Measurements from ENCODE around the gene SERPINE1. TPM values are rescaled to one million over a fixed set of nuclear protein-coding genes. Genes with fewer than 3 reads are reported as not detected.

Gene SERPINE1
- total RNA-seq, 1 experiment from 2014 or later, result 42.4 TPM

GRCh38 chr7:101138213-101138870 lies 11.4 kb downstream of the SERPINE1 start:
- in situ Hi-C loops (cut with HindIII; ENCODE audit: low pct_unique_long_range_greater_than_20kb, low sequenced_read_pairs), result no loop called here
- peak; percentile 95 for DNase-seq (ENCODE audit: low read depth)

- DNase-seq (ENCODE audit: low read depth), result no peak
- in situ Hi-C loops (cut with HindIII; ENCODE audit: low pct_unique_long_range_greater_than_20kb, low sequenced_read_pairs), result no loop called here
Measured at GRCh38 chr7:101140339-101140699, 13.4 kb downstream of the SERPINE1 start.

- in situ Hi-C loops (cut with HindIII; ENCODE audit: low pct_unique_long_range_greater_than_20kb, low sequenced_read_pairs), result no loop called here
- DNase-seq (ENCODE audit: low read depth), result no peak
Measured at GRCh38 chr7:101140746-101141382, 14.0 kb downstream of the SERPINE1 start.

GRCh38 chr7:101151908-101152651 lies 25.2 kb downstream of the SERPINE1 start:
- in situ Hi-C loops (cut with HindIII; ENCODE audit: low pct_unique_long_range_greater_than_20kb, low sequenced_read_pairs), result no loop called here
- no peak for DNase-seq (ENCODE audit: low read depth)

GRCh38 chr7:101153969-101154692 lies 27.2 kb downstream of the SERPINE1 start, which contains the start of gene AP1S1:
Gene AP1S1 (plus strand): TSS chr7:101154476. CDS start chr7:101154515, 39 bp downstream.
- peak; percentile 99 for DNase-seq (ENCODE audit: low read depth)
- in situ Hi-C loops (cut with HindIII; ENCODE audit: low pct_unique_long_range_greater_than_20kb, low sequenced_read_pairs), result no loop called here

GRCh38 chr7:101154693-101155102 lies 27.8 kb downstream of the SERPINE1 start:
- in situ Hi-C loops (cut with HindIII; ENCODE audit: low pct_unique_long_range_greater_than_20kb, low sequenced_read_pairs), result no loop called here
- no peak for DNase-seq (ENCODE audit: low read depth)

GRCh38 chr7:101155303-101155702 lies 28.4 kb downstream of the SERPINE1 start:
- no peak for DNase-seq (ENCODE audit: low read depth)
- in situ Hi-C loops (cut with HindIII; ENCODE audit: low pct_unique_long_range_greater_than_20kb, low sequenced_read_pairs), result no loop called here

GRCh38 chr7:101156277-101156676 lies 29.4 kb downstream of the SERPINE1 start:
- in situ Hi-C loops (cut with HindIII; ENCODE audit: low pct_unique_long_range_greater_than_20kb, low sequenced_read_pairs), result no loop called here
- DNase-seq (ENCODE audit: low read depth), result no peak

- DNase-seq (ENCODE audit: low read depth), result no peak
- in situ Hi-C loops (cut with HindIII; ENCODE audit: low pct_unique_long_range_greater_than_20kb, low sequenced_read_pairs), result no loop called here
Measured at GRCh38 chr7:101156866-101157589, 30.1 kb downstream of the SERPINE1 start.

GRCh38 chr7:101159696-101160674 lies 33.1 kb downstream of the SERPINE1 start:
- peak; percentile 79 for DNase-seq (ENCODE audit: low read depth)
- in situ Hi-C loops (cut with HindIII; ENCODE audit: low pct_unique_long_range_greater_than_20kb, low sequenced_read_pairs), result no loop called here

GRCh38 chr7:101160910-101161309 lies 34.0 kb downstream of the SERPINE1 start:
- in situ Hi-C loops (cut with HindIII; ENCODE audit: low pct_unique_long_range_greater_than_20kb, low sequenced_read_pairs), result no loop called here
- no peak for DNase-seq (ENCODE audit: low read depth)

- no peak for DNase-seq (ENCODE audit: low read depth)
- in situ Hi-C loops (cut with HindIII; ENCODE audit: low pct_unique_long_range_greater_than_20kb, low sequenced_read_pairs), result no loop called here
Measured at GRCh38 chr7:101161692-101162471, 35.0 kb downstream of the SERPINE1 start.

GRCh38 chr7:101162551-101163278 lies 35.8 kb downstream of the SERPINE1 start:
- DNase-seq (ENCODE audit: low read depth), result peak; percentile 72
- in situ Hi-C loops (cut with HindIII; ENCODE audit: low pct_unique_long_range_greater_than_20kb, low sequenced_read_pairs), result no loop called here

GRCh38 chr7:101163279-101164070 lies 36.6 kb downstream of the SERPINE1 start:
- in situ Hi-C loops (cut with HindIII; ENCODE audit: low pct_unique_long_range_greater_than_20kb, low sequenced_read_pairs), result no loop called here

More at GRCh38 chr7:101163279-101164070, 36.6 kb downstream of the SERPINE1 start:
- peak; percentile 79 for DNase-seq (ENCODE audit: low read depth)

Data from Caki2 (cell line).